HEK293 (cell line): ENCODE measurements around the gene SIN3A.

Experiments
- CTCF ChIA-PET: fragments of 350-600 bp; formaldehyde crosslinking; extraction: SDS; loops from one replicate; lab custom pipeline; 2021; ENCODE audit warnings: antibody characterized with exemption; lab: Yijun Ruan, JAX
- POLR2A ChIA-PET: fragments of 300-600 bp; formaldehyde crosslinking; extraction: SDS; loops from one replicate; lab custom pipeline; 2020; ENCODE audit warnings: antibody characterized with exemption, inconsistent platforms; lab: Yijun Ruan, JAX
- H3K27ac ChIP-seq: fragments of 200-500 bp; sonication (Bioruptor generic); 2 replicates; pipeline ENCODE4 v1.5.1; 2014; ENCODE audit warnings: low read depth, low read length, control low read depth, inconsistent platforms; ENCODE audit errors: extremely low read depth
- H3K36me3 ChIP-seq, 2 experiments: fragments of 200-500 bp in 1 of 2; sonication (Bioruptor generic) in 1 of 2; 1 replicate in 1 of 2; 2 replicates in 1 of 2; pipeline ENCODE4 v1.5.1; 2014 to 2017; ENCODE audit warnings: inconsistent platforms in 2 of 2, low read length in 2 of 2; ENCODE audit not compliant: control insufficient read depth in 2 of 2, insufficient read depth in 1 of 2
- H3K4me1 ChIP-seq: fragments of 200-500 bp; sonication (Bioruptor generic); 2 replicates; pipeline ENCODE4 v1.5.1; 2014; ENCODE audit warnings: mild to moderate bottlenecking, low read length, inconsistent platforms; ENCODE audit not compliant: control insufficient read depth, insufficient read depth
- H3K4me3 ChIP-seq: 2 replicates; pipeline ENCODE4 v1.5.1; 2011; ENCODE audit warnings: low read depth, mild to moderate bottlenecking, control low read depth, low read length, moderate library complexity
- H3K9me3 ChIP-seq: fragments of 200-500 bp; sonication (Bioruptor generic); 2 replicates; pipeline ENCODE4 v1.5.1; 2014; ENCODE audit warnings: low read depth, low read length, inconsistent platforms; ENCODE audit not compliant: control insufficient read depth, insufficient read depth
- AEBP2 ChIP-seq: fragments of 450-650 bp; formaldehyde crosslinking; IDR thresholded peaks from 2 replicates; pipeline ENCODE4 v1.5.1; 2016; ENCODE audit warnings: missing biosample characterization, missing genetic modification characterization, borderline replicate concordance
- GLI4 ChIP-seq: fragments of 450-650 bp; formaldehyde crosslinking; IDR thresholded peaks from 2 replicates; pipeline ENCODE4 v1.5.1; 2016; ENCODE audit warnings: missing biosample characterization, missing genetic modification characterization
- HIC1 ChIP-seq: fragments of 450-650 bp; formaldehyde crosslinking; IDR thresholded peaks from 2 replicates; pipeline ENCODE4 v1.5.1; 2016; ENCODE audit warnings: missing biosample characterization, missing genetic modification characterization
- KLF10 ChIP-seq: fragments of 450-650 bp; IDR thresholded peaks from 2 replicates; pipeline ENCODE4 v1.5.1; 2018; ENCODE audit warnings: missing biosample characterization, mild to moderate bottlenecking, missing genetic modification characterization
- KLF9 ChIP-seq: fragments of 450-650 bp; formaldehyde crosslinking; IDR thresholded peaks from 2 replicates; pipeline ENCODE4 v1.5.1; 2016; ENCODE audit warnings: missing biosample characterization, missing genetic modification characterization, low read depth
- PBX3 ChIP-seq: sonication (generic); formaldehyde crosslinking; IDR thresholded peaks from 2 replicates; pipeline ENCODE4 v1.8.1; 2022; ENCODE audit warnings: mild to moderate bottlenecking, moderate library complexity, missing genetic modification reagents
- SETDB1 ChIP-seq: IDR thresholded peaks from one replicate; pipeline ENCODE4 v1.6.1; 2017; ENCODE audit warnings: mild to moderate bottlenecking, low read length, moderate library complexity, mixed read lengths; ENCODE audit not compliant: insufficient read length
- TSHZ1 ChIP-seq: fragments of 450-650 bp; formaldehyde crosslinking; IDR thresholded peaks from 2 replicates; pipeline ENCODE4 v1.5.1; 2016; ENCODE audit warnings: missing biosample characterization, missing genetic modification characterization, borderline replicate concordance
- ZBTB1 ChIP-seq: fragments of 450-650 bp; formaldehyde crosslinking; IDR thresholded peaks from 2 replicates; pipeline ENCODE4 v1.5.1; 2016; ENCODE audit warnings: missing biosample characterization, missing genetic modification characterization
- ZFP37 ChIP-seq: fragments of 450-650 bp; formaldehyde crosslinking; IDR thresholded peaks from 2 replicates; pipeline ENCODE4 v1.5.1; 2016; ENCODE audit warnings: missing biosample characterization, missing genetic modification characterization
- ZIC2 ChIP-seq: fragments of 450-650 bp; formaldehyde crosslinking; IDR thresholded peaks from 2 replicates; pipeline ENCODE4 v1.5.1; 2016; ENCODE audit warnings: missing biosample characterization, missing genetic modification characterization
- ZNF121 ChIP-seq: fragments of 450-650 bp; formaldehyde crosslinking; IDR thresholded peaks from 2 replicates; pipeline ENCODE4 v1.5.1; 2016; ENCODE audit warnings: missing biosample characterization, missing genetic modification characterization
- ZNF140 ChIP-seq: fragments of 450-650 bp; formaldehyde crosslinking; IDR thresholded peaks from 2 replicates; pipeline ENCODE4 v1.5.1; 2016; ENCODE audit warnings: missing biosample characterization, missing genetic modification characterization
- ZNF184 ChIP-seq: fragments of 450-650 bp; IDR thresholded peaks from 2 replicates; pipeline ENCODE4 v1.5.1; 2018; ENCODE audit warnings: missing biosample characterization, mild to moderate bottlenecking, missing genetic modification characterization
- ZNF19 ChIP-seq: fragments of 450-650 bp; formaldehyde crosslinking; IDR thresholded peaks from 2 replicates; pipeline ENCODE4; 2016; ENCODE audit warnings: missing biosample characterization, missing genetic modification characterization, low read depth
- ZNF223 ChIP-seq: fragments of 450-650 bp; formaldehyde crosslinking; IDR thresholded peaks from 2 replicates; pipeline ENCODE4 v1.5.1; 2016; ENCODE audit warnings: missing biosample characterization, missing genetic modification characterization
- ZNF274 ChIP-seq, 2 experiments: fragments of 200-500 bp in 1 of 2; fragments of 450-650 bp in 1 of 2; sonication (Bioruptor generic) in 1 of 2; formaldehyde crosslinking in 1 of 2; IDR thresholded peaks; 2 replicates each; pipeline versions ENCODE4 v1.5.1 to v1.6.1; 2014 to 2016; ENCODE audit warnings: borderline replicate concordance in 1 of 2, inconsistent platforms in 1 of 2, low read length in 1 of 2, missing biosample characterization in 1 of 2, missing genetic modification characterization in 1 of 2
- ZNF335 ChIP-seq: fragments of 450-650 bp; formaldehyde crosslinking; conservative IDR thresholded peaks from 2 replicates; pipeline ENCODE4 v1.5.1; 2016; ENCODE audit warnings: missing biosample characterization, missing genetic modification characterization
- ZNF354C ChIP-seq: fragments of 450-650 bp; formaldehyde crosslinking; IDR thresholded peaks from 2 replicates; pipeline ENCODE4 v1.5.1; 2016; ENCODE audit warnings: missing biosample characterization, missing genetic modification characterization, low read depth, borderline replicate concordance
- ZNF529 ChIP-seq: fragments of 450-650 bp; formaldehyde crosslinking; IDR thresholded peaks from 2 replicates; pipeline ENCODE4 v1.5.1; 2017; ENCODE audit warnings: missing genetic modification characterization, missing biosample characterization; ENCODE audit not compliant: insufficient replicate concordance
- ZNF530 ChIP-seq: fragments of 450-650 bp; formaldehyde crosslinking; IDR thresholded peaks from 2 replicates; pipeline ENCODE4 v1.5.1; 2016; ENCODE audit warnings: low read depth, missing biosample characterization, missing genetic modification characterization
- ZNF549 ChIP-seq: fragments of 450-650 bp; IDR thresholded peaks from 2 replicates; pipeline ENCODE4 v1.5.1; 2018; ENCODE audit warnings: missing biosample characterization, missing genetic modification characterization, mild to moderate bottlenecking, inconsistent platforms, moderate library complexity
- ZNF560 ChIP-seq: fragments of 450-650 bp; formaldehyde crosslinking; IDR thresholded peaks from 2 replicates; pipeline ENCODE4 v1.5.1; 2017; ENCODE audit warnings: missing biosample characterization, missing genetic modification characterization, borderline replicate concordance
- ZNF561 ChIP-seq: fragments of 450-650 bp; IDR thresholded peaks from 2 replicates; pipeline ENCODE4 v1.5.1; 2018; ENCODE audit warnings: missing biosample characterization, missing genetic modification characterization, borderline replicate concordance
- ZNF747 ChIP-seq: fragments of 450-650 bp; formaldehyde crosslinking; IDR thresholded peaks from 2 replicates; pipeline ENCODE4 v1.5.1; 2016; ENCODE audit warnings: missing biosample characterization, missing genetic modification characterization
- ZNF792 ChIP-seq: fragments of 450-650 bp; formaldehyde crosslinking; IDR thresholded peaks from 2 replicates; pipeline ENCODE4 v1.5.1; 2016; ENCODE audit warnings: missing biosample characterization, missing genetic modification characterization
- ZSCAN5A ChIP-seq: fragments of 450-650 bp; formaldehyde crosslinking; IDR thresholded peaks from 2 replicates; pipeline ENCODE4 v1.5.1; 2016; ENCODE audit warnings: missing biosample characterization, missing genetic modification characterization

SIN3A gene

GRCh38 chr15:75455982-75456531 lies 4.6 kb upstream of the SIN3A start:
- H3K27ac ChIP-seq: peak overlapping the region; percentile 58
- POLR2A ChIA-PET: interaction anchor here (0.6 to 6.8 kb wide), 15 partner anchors 8 to 226 kb away, joined by 3 to 242 read pairs (median 4); partner anchors contain the start of genes IMP3, MAN2C1, PTPN9 and SNUPN
- CTCF ChIA-PET: interaction anchor here (0.5 to 7.5 kb wide), 13 partner anchors 18 to 282 kb away, joined by 3 to 63 read pairs (median 4); partner anchors contain the start of gene MAN2C1
- TF ChIP-seq ZNF274 (IDR thresholded peaks at IDR 0.05; ENCODE audit: low read length) (no peak), ZNF274 (tag by site-specific recombination; IDR thresholded peaks at IDR 0.05; ENCODE audit: borderline replicate concordance) (no peak), SETDB1 (no peak), ZNF223 (no peak), ZNF354C (no peak), KLF9 (tag by site-specific recombination) (no peak), ZNF560 (tag by site-specific recombination) (no peak), PBX3 (CRISPR knock-in tag) (0 out of 2 replicates have a peak, but pooled peaks have one; percentile 49), ZBTB1 (tag by site-specific recombination) (no peak), ZNF530 (no peak), ZNF747 (tag by site-specific recombination) (no peak), GLI4 (no peak), ZNF335 (tag by site-specific recombination) (peak; percentile 100), ZNF529 (tag by site-specific recombination) (no peak), ZNF121 (tag by site-specific recombination) (no peak), ZNF19 (tag by site-specific recombination) (no peak), ZNF792 (tag by site-specific recombination) (no peak; the same call in 1 of the 2 replicates), TSHZ1 (tag by site-specific recombination) (no peak), ZNF549 (tag by site-specific recombination) (no peak), ZIC2 (tag by site-specific recombination) (peak; percentile 48; the same call in 1 of the 2 replicates), ZSCAN5A (no peak), ZNF561 (peak; percentile 37; the same call in 1 of the 2 replicates), ZNF184 (tag by site-specific recombination) (no peak), HIC1 (tag by site-specific recombination) (0 out of 2 replicates have a peak, but pooled peaks have one; percentile 19), ZFP37 (tag by site-specific recombination) (no peak), KLF10 (tag by site-specific recombination) (no peak; the same call in 1 of the 2 replicates), ZNF140 (tag by site-specific recombination) (no peak), AEBP2 (tag by site-specific recombination) (no peak)

More at GRCh38 chr15:75455982-75456531, 4.6 kb upstream of the SIN3A start:
- peak overlapping the region; percentile 70 for H3K4me3 ChIP-seq
- peaks cover 6% of the 10 kb centered on the region for H3K4me1 ChIP-seq
- no peaks in the 10 kb centered on the region for H3K36me3 ChIP-seq
- no peaks in the 10 kb centered on the region for H3K9me3 ChIP-seq
